DND-41 (cell line): ENCODE data around the gene OR52A5.

Experiments used
- EZH2 ChIP-seq: IDR thresholded peaks from 3 replicates; pipeline ENCODE4 v1.6.1; 2012; ENCODE audit warnings: borderline replicate concordance, low read depth, mild to moderate bottlenecking, moderate library complexity, low read length, inconsistent platforms; ENCODE audit not compliant: severe bottlenecking
- TF ChIP-seq, protein P1 (sequence below): IDR thresholded peaks from 2 replicates; pipeline ENCODE4 v1.5.1; 2012; ENCODE audit warnings: borderline replicate concordance, low read length, moderate library complexity, mild to moderate bottlenecking; ENCODE audit not compliant: poor library complexity, severe bottlenecking; ENCODE audit errors: extremely low read depth

- TF ChIP-seq, protein P1, sequence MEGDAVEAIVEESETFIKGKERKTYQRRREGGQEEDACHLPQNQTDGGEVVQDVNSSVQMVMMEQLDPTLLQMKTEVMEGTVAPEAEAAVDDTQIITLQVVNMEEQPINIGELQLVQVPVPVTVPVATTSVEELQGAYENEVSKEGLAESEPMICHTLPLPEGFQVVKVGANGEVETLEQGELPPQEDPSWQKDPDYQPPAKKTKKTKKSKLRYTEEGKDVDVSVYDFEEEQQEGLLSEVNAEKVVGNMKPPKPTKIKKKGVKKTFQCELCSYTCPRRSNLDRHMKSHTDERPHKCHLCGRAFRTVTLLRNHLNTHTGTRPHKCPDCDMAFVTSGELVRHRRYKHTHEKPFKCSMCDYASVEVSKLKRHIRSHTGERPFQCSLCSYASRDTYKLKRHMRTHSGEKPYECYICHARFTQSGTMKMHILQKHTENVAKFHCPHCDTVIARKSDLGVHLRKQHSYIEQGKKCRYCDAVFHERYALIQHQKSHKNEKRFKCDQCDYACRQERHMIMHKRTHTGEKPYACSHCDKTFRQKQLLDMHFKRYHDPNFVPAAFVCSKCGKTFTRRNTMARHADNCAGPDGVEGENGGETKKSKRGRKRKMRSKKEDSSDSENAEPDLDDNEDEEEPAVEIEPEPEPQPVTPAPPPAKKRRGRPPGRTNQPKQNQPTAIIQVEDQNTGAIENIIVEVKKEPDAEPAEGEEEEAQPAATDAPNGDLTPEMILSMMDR, result no peak
- no peak for TF ChIP-seq EZH2
Observed at GRCh38 chr11:5096011-5096410, 42.1 kb downstream of the OR52A5 start.
